ENCODE results near the gene TRIM17.

DNA sequence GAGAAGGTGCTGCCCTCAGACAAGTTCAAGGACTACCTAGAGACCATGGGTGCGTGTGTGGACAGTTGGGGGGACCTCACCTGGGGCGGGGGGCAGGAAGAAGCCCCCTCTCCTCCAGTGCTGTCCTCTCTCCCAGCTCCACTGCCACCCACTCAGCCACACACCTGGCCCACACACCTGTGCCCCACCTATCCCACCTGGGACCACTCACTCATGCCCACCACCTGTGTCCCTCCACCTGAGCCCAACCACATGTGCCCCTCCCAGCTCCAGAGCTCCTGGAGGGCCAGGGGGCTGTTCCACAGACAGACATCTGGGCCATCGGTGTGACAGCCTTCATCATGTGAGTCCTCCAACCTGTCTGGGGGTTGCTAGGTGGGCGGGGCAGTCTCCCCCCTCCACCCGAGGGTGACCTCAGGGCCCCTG, 39.0 kb downstream of the TRIM17 start:
- TF ChIP-seq BCL6 (CRISPR knock-in tag; IDR thresholded peaks at IDR 0.05), result no peak
- TF ChIP-seq BACH1 (tag; IDR thresholded peaks at IDR 0.05), result no peak
- TF ChIP-seq EP300 (IDR thresholded peaks at IDR 0.05; ENCODE audit: low read length), result no peak
- TF ChIP-seq GTF2A2 (tag; IDR thresholded peaks at IDR 0.05), result no peak
- no peak for TF ChIP-seq XRCC5 (IDR thresholded peaks at IDR 0.05; ENCODE audit: low read depth, low read length)
- TF ChIP-seq ZKSCAN8 (CRISPR knock-in tag; IDR thresholded peaks at IDR 0.05), result no peak
- TF ChIP-seq ZBTB1 (CRISPR knock-in tag; IDR thresholded peaks at IDR 0.05; ENCODE audit: borderline replicate concordance, low read depth), result no peak
- TF ChIP-seq, protein P1, sequence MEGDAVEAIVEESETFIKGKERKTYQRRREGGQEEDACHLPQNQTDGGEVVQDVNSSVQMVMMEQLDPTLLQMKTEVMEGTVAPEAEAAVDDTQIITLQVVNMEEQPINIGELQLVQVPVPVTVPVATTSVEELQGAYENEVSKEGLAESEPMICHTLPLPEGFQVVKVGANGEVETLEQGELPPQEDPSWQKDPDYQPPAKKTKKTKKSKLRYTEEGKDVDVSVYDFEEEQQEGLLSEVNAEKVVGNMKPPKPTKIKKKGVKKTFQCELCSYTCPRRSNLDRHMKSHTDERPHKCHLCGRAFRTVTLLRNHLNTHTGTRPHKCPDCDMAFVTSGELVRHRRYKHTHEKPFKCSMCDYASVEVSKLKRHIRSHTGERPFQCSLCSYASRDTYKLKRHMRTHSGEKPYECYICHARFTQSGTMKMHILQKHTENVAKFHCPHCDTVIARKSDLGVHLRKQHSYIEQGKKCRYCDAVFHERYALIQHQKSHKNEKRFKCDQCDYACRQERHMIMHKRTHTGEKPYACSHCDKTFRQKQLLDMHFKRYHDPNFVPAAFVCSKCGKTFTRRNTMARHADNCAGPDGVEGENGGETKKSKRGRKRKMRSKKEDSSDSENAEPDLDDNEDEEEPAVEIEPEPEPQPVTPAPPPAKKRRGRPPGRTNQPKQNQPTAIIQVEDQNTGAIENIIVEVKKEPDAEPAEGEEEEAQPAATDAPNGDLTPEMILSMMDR (IDR thresholded peaks at IDR 0.05 in 2 of 3, conservative IDR thresholded peaks at IDR 0.05 in 1 of 3; ENCODE audit: insufficient read depth in 2 of 3, low read depth in 1 of 3, low read length in 3 of 3), result no peak
- TF ChIP-seq, protein P2, sequence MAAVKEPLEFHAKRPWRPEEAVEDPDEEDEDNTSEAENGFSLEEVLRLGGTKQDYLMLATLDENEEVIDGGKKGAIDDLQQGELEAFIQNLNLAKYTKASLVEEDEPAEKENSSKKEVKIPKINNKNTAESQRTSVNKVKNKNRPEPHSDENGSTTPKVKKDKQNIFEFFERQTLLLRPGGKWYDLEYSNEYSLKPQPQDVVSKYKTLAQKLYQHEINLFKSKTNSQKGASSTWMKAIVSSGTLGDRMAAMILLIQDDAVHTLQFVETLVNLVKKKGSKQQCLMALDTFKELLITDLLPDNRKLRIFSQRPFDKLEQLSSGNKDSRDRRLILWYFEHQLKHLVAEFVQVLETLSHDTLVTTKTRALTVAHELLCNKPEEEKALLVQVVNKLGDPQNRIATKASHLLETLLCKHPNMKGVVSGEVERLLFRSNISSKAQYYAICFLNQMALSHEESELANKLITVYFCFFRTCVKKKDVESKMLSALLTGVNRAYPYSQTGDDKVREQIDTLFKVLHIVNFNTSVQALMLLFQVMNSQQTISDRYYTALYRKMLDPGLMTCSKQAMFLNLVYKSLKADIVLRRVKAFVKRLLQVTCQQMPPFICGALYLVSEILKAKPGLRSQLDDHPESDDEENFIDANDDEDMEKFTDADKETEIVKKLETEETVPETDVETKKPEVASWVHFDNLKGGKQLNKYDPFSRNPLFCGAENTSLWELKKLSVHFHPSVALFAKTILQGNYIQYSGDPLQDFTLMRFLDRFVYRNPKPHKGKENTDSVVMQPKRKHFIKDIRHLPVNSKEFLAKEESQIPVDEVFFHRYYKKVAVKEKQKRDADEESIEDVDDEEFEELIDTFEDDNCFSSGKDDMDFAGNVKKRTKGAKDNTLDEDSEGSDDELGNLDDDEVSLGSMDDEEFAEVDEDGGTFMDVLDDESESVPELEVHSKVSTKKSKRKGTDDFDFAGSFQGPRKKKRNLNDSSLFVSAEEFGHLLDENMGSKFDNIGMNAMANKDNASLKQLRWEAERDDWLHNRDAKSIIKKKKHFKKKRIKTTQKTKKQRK (IDR thresholded peaks at IDR 0.05; ENCODE audit: borderline replicate concordance, low read depth, low read length), result no peak
- TF ChIP-seq, protein P3, sequence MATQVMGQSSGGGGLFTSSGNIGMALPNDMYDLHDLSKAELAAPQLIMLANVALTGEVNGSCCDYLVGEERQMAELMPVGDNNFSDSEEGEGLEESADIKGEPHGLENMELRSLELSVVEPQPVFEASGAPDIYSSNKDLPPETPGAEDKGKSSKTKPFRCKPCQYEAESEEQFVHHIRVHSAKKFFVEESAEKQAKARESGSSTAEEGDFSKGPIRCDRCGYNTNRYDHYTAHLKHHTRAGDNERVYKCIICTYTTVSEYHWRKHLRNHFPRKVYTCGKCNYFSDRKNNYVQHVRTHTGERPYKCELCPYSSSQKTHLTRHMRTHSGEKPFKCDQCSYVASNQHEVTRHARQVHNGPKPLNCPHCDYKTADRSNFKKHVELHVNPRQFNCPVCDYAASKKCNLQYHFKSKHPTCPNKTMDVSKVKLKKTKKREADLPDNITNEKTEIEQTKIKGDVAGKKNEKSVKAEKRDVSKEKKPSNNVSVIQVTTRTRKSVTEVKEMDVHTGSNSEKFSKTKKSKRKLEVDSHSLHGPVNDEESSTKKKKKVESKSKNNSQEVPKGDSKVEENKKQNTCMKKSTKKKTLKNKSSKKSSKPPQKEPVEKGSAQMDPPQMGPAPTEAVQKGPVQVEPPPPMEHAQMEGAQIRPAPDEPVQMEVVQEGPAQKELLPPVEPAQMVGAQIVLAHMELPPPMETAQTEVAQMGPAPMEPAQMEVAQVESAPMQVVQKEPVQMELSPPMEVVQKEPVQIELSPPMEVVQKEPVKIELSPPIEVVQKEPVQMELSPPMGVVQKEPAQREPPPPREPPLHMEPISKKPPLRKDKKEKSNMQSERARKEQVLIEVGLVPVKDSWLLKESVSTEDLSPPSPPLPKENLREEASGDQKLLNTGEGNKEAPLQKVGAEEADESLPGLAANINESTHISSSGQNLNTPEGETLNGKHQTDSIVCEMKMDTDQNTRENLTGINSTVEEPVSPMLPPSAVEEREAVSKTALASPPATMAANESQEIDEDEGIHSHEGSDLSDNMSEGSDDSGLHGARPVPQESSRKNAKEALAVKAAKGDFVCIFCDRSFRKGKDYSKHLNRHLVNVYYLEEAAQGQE (IDR thresholded peaks at IDR 0.05; ENCODE audit: borderline replicate concordance), result no peak
- TF ChIP-seq, protein P3 (CRISPR knock-in tag; IDR thresholded peaks at IDR 0.05; ENCODE audit: low read depth), result no peak
- TF ChIP-seq ZBTB34 (CRISPR knock-in tag; IDR thresholded peaks at IDR 0.05), result no peak
- TF ChIP-seq, protein P4, sequence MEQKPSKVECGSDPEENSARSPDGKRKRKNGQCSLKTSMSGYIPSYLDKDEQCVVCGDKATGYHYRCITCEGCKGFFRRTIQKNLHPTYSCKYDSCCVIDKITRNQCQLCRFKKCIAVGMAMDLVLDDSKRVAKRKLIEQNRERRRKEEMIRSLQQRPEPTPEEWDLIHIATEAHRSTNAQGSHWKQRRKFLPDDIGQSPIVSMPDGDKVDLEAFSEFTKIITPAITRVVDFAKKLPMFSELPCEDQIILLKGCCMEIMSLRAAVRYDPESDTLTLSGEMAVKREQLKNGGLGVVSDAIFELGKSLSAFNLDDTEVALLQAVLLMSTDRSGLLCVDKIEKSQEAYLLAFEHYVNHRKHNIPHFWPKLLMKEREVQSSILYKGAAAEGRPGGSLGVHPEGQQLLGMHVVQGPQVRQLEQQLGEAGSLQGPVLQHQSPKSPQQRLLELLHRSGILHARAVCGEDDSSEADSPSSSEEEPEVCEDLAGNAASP (IDR thresholded peaks at IDR 0.05), result no peak
- no peak for TF ChIP-seq ZBED1 (IDR thresholded peaks at IDR 0.05)
- no peak for TF ChIP-seq GABPA (tag; conservative IDR thresholded peaks at IDR 0.05; ENCODE audit: low read depth)

Data from K562 (cell line).